SK-N-MC (cell line): ENCODE measurements around the gene PRKRIP1.
"Not testable (repeated sequence)": the region's sequence is repeated elsewhere in the genome, so short reads cannot be mapped to it uniquely, and the experiment has no call there.

ENCODE experiments used
- DNase-seq: peaks from one replicate; pipeline ENCODE4 v3.0.0-alpha.2; 2011; ENCODE audit warnings: low read depth, low spot score
- H3K27ac ChIP-seq: fragments of 200-600 bp; sonication (generic); 2 replicates; pipeline ENCODE4 v1.5.1; 2016; ENCODE audit warnings: mixed run types
- H3K36me3 ChIP-seq: fragments of 200-600 bp; sonication (generic); 2 replicates; pipeline ENCODE4 v1.6.1; 2017; ENCODE audit warnings: antibody characterized with exemption, low read length, mixed read lengths; ENCODE audit not compliant: insufficient read depth
- H3K4me3 ChIP-seq: fragments of 200-600 bp; sonication (generic); 2 replicates; pipeline ENCODE4 v1.5.1; 2016
- H3K9ac ChIP-seq: fragments of 200-600 bp; sonication (generic); 2 replicates; pipeline ENCODE4 v1.8.0; 2017; ENCODE audit warnings: mixed run types, mixed read lengths; ENCODE audit not compliant: insufficient read length
- H3K9me3 ChIP-seq: fragments of 200-600 bp; sonication (generic); 2 replicates; pipeline ENCODE4 v1.6.1; 2017; ENCODE audit warnings: low read depth, mild to moderate bottlenecking, antibody characterized with exemption, low read length, moderate library complexity, mixed read lengths
- EZH2 ChIP-seq: fragments of 200-600 bp; sonication (generic); IDR thresholded peaks from one replicate; pipeline ENCODE4 v1.6.1; 2017; ENCODE audit warnings: antibody characterized with exemption
- FOXP2 ChIP-seq: optimal IDR thresholded peaks from 2 replicates; pipeline ENCODE3; 2011; ENCODE audit warnings: mild to moderate bottlenecking, moderate library complexity; ENCODE audit not compliant: insufficient read depth; ENCODE audit errors: extremely low read length, control extremely low read depth
- POLR2AphosphoS5 ChIP-seq: IDR thresholded peaks from 2 replicates; pipeline ENCODE4 v1.6.1; 2012; ENCODE audit warnings: mild to moderate bottlenecking, low read depth, low read length, borderline replicate concordance

Gene PRKRIP1

DNA sequence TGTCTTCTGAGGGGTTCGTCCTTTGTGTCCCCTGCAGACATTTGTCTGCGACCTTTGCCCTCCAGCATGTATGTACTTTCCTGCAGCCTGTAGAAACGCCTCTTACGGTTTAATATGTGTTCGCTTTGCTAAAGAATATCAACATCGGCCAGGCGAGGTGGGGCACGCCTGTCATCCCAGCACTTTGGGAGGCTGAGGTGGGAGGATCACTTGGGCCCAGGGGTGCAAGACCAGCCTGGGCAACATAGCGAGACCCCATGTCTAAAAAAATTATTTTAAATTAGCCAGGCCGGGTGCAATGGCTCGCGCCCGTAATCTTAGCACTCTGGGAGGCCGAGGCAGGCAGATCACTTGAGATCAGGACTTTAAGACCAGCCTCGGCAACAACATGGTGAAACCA, 53.0 kb downstream of the PRKRIP1 start:
- Histone ChIP-seq H3K4me3 (no peak overlapping the region), H3K27ac (no peak overlapping the region), H3K9ac (no peak overlapping the region), H3K36me3 (no peaks in the 10 kb centered on the region; the same call in 1 of the 2 replicates), H3K9me3 (no peaks in the 10 kb centered on the region)
- no peak for DNase-seq
- no peak for TF ChIP-seq EZH2
- no peak for TF ChIP-seq POLR2AphosphoS5
- no peak for TF ChIP-seq FOXP2

DNA sequence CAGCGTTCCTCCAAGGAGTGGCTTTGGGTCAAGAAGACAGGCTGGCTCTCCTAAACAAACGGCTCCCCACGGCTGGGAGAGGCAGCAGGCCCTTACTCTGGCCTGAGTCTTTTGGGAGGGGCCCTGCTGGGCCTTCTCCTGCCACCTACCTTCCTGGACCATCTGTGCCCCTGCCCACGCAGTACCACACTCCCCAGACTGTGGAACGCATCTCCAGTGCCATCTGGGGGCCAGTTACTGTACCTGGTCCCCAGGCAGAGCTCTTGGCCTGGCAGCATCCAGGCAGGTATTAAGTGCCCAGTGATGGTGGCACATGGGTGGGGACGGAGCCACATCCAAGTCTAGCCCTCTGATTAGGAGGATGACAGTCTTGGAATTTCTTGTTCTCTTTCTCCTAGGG, 54.1 kb downstream of the PRKRIP1 start:
- no peak overlapping the region for H3K4me3 ChIP-seq
- DNase-seq: no peak
- no peak overlapping the region for H3K9ac ChIP-seq
- H3K9me3 ChIP-seq: no peaks in the 10 kb centered on the region
- no peak overlapping the region for H3K27ac ChIP-seq
- H3K36me3 ChIP-seq: no peaks in the 10 kb centered on the region; the same call in 1 of the 2 replicates
- no peak for TF ChIP-seq FOXP2

DNA sequence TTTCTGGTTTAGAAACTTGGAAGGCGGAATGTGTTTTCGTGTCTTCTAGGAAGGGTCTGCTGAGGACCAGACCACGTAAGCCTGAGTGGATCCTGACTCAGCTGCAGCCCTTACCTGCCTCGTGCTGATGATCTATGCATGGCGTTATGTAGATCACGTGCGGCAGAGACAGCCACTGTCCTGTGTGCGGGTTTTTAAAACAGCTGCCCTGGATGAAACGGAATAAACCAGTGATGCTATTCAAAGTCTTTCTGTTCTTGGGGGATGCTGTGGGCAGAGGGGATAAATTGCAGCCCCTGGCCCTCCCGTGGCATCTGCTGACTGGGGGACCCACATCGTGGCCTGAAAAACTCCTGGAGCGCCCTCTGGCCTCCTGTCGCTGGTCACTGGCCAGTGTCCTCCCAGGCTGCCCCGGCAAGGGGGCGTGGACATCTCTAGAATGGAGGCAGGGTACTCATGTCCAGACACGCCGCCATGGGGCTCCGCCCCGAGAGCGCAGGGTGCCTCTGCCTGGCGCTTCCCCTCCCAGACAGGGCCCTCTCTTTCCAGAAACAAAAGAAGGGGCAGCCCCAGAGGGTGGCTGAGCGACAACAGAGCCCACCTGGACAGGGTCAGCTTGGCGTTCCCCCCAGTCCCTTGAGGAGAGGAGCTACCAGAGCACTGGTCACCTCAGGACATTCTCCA, 55.4 kb downstream of the PRKRIP1 start:
- Histone ChIP-seq H3K9me3 (no peaks in the 10 kb centered on the region), H3K36me3 (no peaks in the 10 kb centered on the region; the same call in 1 of the 2 replicates), H3K27ac (no peak overlapping the region), H3K4me3 (no peak overlapping the region), H3K9ac (no peak overlapping the region)
- TF ChIP-seq EZH2 (no peak), POLR2AphosphoS5 (no peak), FOXP2 (no peak)
- no peak for DNase-seq

GRCh38 chr7:102452451-102452850, 56.3 kb downstream of the PRKRIP1 start:
- Histone ChIP-seq H3K4me3 (no peak overlapping the region), H3K27ac (no peak overlapping the region), H3K9me3 (no peaks in the 10 kb centered on the region), H3K36me3 (peaks cover 5% of the 10 kb centered on the region; the same call in 1 of the 2 replicates), H3K9ac (no peak overlapping the region)
- DNase-seq: no peak
- TF ChIP-seq FOXP2: no peak
- TF ChIP-seq POLR2AphosphoS5: no peak
- TF ChIP-seq EZH2: no peak

GRCh38 chr7:102453319-102453718, 57.2 kb downstream of the PRKRIP1 start:
- Histone ChIP-seq H3K36me3 (peaks cover 13% of the 10 kb centered on the region; the same call in 1 of the 2 replicates), H3K27ac (no peak overlapping the region), H3K4me3 (no peak overlapping the region), H3K9ac (no peak overlapping the region), H3K9me3 (no peaks in the 10 kb centered on the region)
- no peak for DNase-seq
- TF ChIP-seq FOXP2 (no peak), POLR2AphosphoS5 (no peak), EZH2 (no peak)

- no peak for DNase-seq
- H3K9ac ChIP-seq: no peak overlapping the region
- TF ChIP-seq EZH2 (no peak), POLR2AphosphoS5 (no peak), FOXP2 (no peak)
- no peak overlapping the region for H3K27ac ChIP-seq
- peaks cover 16% of the 10 kb centered on the region; the same call in 1 of the 2 replicates for H3K36me3 ChIP-seq
- H3K9me3 ChIP-seq: no peaks in the 10 kb centered on the region
- H3K4me3 ChIP-seq: no peak overlapping the region
Measured at GRCh38 chr7:102454468-102454867, 58.3 kb downstream of the PRKRIP1 start.

GRCh38 chr7:102454932-102455331, 58.8 kb downstream of the PRKRIP1 start:
- H3K27ac ChIP-seq, H3K9ac ChIP-seq, DNase-seq, H3K9me3 ChIP-seq, H3K4me3 ChIP-seq: not testable (repeated sequence)
- peaks cover 16% of the 10 kb centered on the region; the same call in 1 of the 2 replicates for H3K36me3 ChIP-seq

- Histone ChIP-seq H3K27ac (no peak overlapping the region), H3K4me3 (no peak overlapping the region), H3K9me3 (no peaks in the 10 kb centered on the region), H3K36me3 (peaks cover 16% of the 10 kb centered on the region; the same call in 1 of the 2 replicates), H3K9ac (no peak overlapping the region)
- DNase-seq: no peak
- TF ChIP-seq EZH2 (no peak), POLR2AphosphoS5 (no peak), FOXP2 (no peak)
Measured at GRCh38 chr7:102455596-102455995, 59.4 kb downstream of the PRKRIP1 start.

GRCh38 chr7:102456327-102456726, 60.2 kb downstream of the PRKRIP1 start:
- no peak overlapping the region for H3K27ac ChIP-seq
- no peak for TF ChIP-seq FOXP2
- no peak for TF ChIP-seq POLR2AphosphoS5
- TF ChIP-seq EZH2: no peak
- H3K4me3 ChIP-seq: no peak overlapping the region
- H3K9ac ChIP-seq: no peak overlapping the region
- DNase-seq: no peak
- peaks cover 16% of the 10 kb centered on the region; the same call in 1 of the 2 replicates for H3K36me3 ChIP-seq
- no peaks in the 10 kb centered on the region for H3K9me3 ChIP-seq
